AG04449 (cell line): ENCODE results near the gene UBE2C.
A peak's percentile ranks its signal among the peaks of the same experiment; 100 is the strongest.

ENCODE experiments used
- CTCF ChIA-PET: fragments of 350-600 bp; formaldehyde crosslinking; extraction: SDS; loops from one replicate; lab custom pipeline; 2021; ENCODE audit warnings: antibody characterized with exemption; lab: Yijun Ruan, JAX
- POLR2A ChIA-PET: fragments of 400-600, 350-600 bp; formaldehyde crosslinking; extraction: SDS; loops from one replicate; lab custom pipeline; 2020; ENCODE audit warnings: antibody characterized with exemption, inconsistent platforms; lab: Yijun Ruan, JAX
- DNase-seq: peaks from one replicate; pipeline ENCODE4 v3.0.0-alpha.2; 2010; ENCODE audit warnings: low read depth, low spot score
- H3K4me3 ChIP-seq: 2 replicates; pipeline ENCODE4 v1.5.1; 2011; ENCODE audit warnings: low read depth, mild to moderate bottlenecking, control low read depth, low read length
- CTCF ChIP-seq: IDR thresholded peaks from one replicate; pipeline ENCODE4 v1.5.1; 2011; ENCODE audit warnings: mild to moderate bottlenecking, moderate library complexity, low read length, control low read depth, inconsistent platforms; ENCODE audit not compliant: insufficient read depth; ENCODE audit errors: missing control alignments

Gene UBE2C

DNA sequence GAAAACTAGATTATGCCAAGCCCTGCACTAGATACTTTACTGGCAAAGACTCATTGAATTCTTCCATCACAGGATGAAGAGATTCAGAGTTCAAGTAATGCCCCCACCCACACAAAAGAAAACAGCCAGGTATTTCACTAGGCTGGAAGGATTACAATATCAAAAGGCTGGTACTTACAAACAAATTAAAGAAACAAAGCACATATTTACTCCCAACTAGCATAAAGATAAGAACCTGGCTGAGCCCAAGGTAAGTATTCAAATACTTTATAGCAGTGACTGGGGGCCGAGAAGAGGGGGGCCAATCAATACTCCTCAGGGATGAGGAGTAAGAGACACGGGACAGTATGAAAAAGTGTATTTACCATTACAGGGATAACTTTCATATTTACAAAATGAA lies 41.0 kb downstream of the UBE2C start:
- ChIA-PET CTCF (interaction anchor here (0.9 kb wide), 1 partner anchor 19 kb away, joined by 3 read pairs; no protein-coding TSS in a partner anchor), POLR2A (no interaction called here)
- DNase-seq = no peak
- TF ChIP-seq CTCF = no peak
- no peak overlapping the region for H3K4me3 ChIP-seq

DNA sequence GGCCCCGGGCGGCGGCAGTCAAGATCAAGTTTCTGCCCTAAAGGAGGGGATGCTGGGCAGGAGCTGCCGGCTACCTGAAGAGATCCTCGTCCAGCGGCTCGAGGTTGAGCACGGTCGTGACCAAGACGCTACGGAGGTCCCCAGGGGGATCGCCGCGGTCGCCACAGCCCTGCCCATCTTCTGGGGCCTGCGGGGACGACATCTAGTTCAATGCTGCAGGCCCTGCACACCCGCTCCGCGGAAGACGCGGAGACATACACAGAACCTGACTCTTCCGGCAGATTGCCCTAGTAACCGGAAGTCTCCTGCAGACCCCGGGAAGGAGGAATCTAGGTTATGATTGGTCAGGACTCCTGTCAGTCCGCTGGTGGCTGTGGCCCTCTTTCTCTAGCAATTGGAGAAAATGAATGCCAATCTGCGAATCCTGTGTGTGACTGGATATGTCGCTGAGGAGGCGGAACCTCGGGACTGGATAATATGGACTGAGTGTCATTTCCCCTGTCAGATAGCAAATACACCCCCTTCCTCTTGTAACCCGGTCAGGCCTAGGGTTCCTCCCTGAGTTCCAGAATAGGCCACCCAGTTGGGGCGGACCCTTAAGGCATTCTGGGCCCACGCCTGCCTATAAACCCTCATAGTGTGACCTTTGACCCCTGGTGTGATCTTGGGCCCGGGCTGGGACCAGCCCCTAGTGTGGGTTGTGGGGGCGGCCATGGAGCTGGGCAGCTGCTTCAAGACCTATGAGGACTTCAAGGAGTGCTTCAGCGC lies 44.9 kb downstream of the UBE2C start, which contains the start of the genes ACOT8 and ZSWIM3:
Gene ACOT8 (minus strand): TSS at position 279 of the 768 bp plus-strand sequence. CDS start 77 bp downstream, at position 202.
Gene ZSWIM3 (plus strand): TSS at position 501 of the 768 bp plus-strand sequence. CDS start 212 bp downstream, at position 713.
- ChIA-PET CTCF (interaction anchor here (0.9 to 2.0 kb wide), 7 partner anchors 10 to 113 kb away, joined by 3 to 7 read pairs (median 3); no protein-coding TSS in a partner anchor), POLR2A (interaction anchor here (0.8 to 1.3 kb wide), 4 partner anchors 16 to 25 kb away, joined by 3 to 4 read pairs (median 4); partner anchors contain the start of genes SNX21 and ZSWIM1)
- peak within 1 kb of the TSS; percentile 94 for H3K4me3 ChIP-seq
- peak; percentile 100 for DNase-seq
- TF ChIP-seq CTCF = no peak

GRCh38 chr20:45857882-45858216 lies 45.4 kb downstream of the UBE2C start:
- no peak for DNase-seq
- CTCF ChIA-PET = interaction anchor here (0.6 to 2.0 kb wide), 7 partner anchors 10 to 112 kb away, joined by 3 to 7 read pairs (median 3); no protein-coding TSS in a partner anchor
- peak overlapping the region; percentile 67 for H3K4me3 ChIP-seq
- POLR2A ChIA-PET = interaction anchor here (1.0 kb wide), 1 partner anchor 24 kb away, joined by 3 read pairs; no protein-coding TSS in a partner anchor
- no peak for TF ChIP-seq CTCF

DNA sequence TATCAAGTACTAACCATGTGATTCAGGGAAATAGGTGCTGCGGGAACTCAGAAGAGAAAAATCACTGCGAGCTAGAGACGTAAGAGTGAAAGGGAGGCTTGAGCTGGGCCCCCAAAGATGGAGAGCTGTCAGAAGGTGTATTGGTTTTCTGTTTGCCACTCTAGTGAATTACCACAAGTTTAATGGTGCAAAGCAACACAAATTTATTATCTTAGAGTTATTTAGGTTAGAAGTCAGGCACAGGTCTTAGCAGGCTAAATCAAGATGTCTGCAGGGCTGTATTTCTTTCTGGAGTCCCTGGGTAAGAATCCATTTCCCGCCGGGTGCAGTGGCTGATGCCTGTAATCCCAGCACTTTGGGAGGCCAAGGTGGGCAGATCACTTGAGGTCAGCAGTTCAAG lies 47.5 kb downstream of the UBE2C start:
- H3K4me3 ChIP-seq = no peak overlapping the region
- no peak for TF ChIP-seq CTCF

DNA sequence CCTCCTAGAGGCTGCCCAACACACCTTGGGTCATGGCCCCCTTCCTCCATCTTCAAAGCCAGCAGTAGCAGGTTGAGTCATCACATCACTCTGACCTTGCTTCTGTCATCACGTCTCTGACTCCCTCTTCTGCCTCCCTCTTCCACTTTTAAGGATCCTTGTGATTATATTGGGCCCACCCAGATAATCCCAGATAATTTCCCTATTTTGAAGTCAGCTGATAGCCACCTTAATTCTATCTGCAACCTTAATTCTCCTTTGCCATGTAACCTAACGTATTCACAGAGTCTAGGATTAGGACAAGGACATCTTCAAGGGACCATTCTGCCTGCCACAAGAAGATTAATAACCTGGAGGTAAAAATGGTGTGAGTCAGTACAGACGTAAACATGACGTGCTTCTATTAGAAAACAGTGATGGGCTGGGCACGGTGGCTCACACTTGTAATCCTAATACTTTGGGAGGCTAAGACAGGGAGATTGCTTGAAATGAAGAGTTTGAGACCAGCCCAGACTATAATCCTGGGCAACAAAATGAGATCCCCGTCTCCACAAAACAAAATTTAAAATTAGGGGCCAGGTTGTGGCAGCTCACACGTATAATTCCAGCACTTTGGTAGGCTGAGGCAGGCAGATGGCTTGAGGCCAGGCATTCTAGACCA lies 48.2 kb downstream of the UBE2C start:
- CTCF ChIA-PET = interaction anchor here (0.9 kb wide), 1 partner anchor 109 kb away, joined by 4 read pairs; no protein-coding TSS in a partner anchor
- DNase-seq = no peak
- TF ChIP-seq CTCF = no peak
- H3K4me3 ChIP-seq = no peak overlapping the region
- POLR2A ChIA-PET = no interaction called here

More for the DNA sequence above, 47.5 kb downstream of the UBE2C start:
- ChIA-PET POLR2A (no interaction called here), CTCF (interaction anchor here (0.9 kb wide), 1 partner anchor 110 kb away, joined by 4 read pairs; no protein-coding TSS in a partner anchor)
- no peak for DNase-seq
